Ascending aorta (tissue), 2 donors: ENCODE measurements around the gene SAMHD1. TPM values are rescaled to one million over a fixed set of nuclear protein-coding genes. Genes with fewer than 3 reads are reported as not detected.
A peak's percentile ranks its signal among the peaks of the same experiment; 100 is the strongest.
"Not testable (repeated sequence)": the region's sequence is repeated elsewhere in the genome, so short reads cannot be mapped to it uniquely, and the experiment has no call there.

Experiments
- DNase-seq, 2 donors: peaks; one replicate each; pipeline ENCODE4 v3.0.0-alpha.2; 2019; ENCODE audit warnings: low spot score in 2 of 2
- H3K27ac ChIP-seq, 2 donors: fragments of 200-600 bp; sonication (generic); one replicate each; pipeline ENCODE4 v1.5.1; 2016 to 2017; ENCODE audit warnings: mild to moderate bottlenecking in 1 of 2
- H3K27me3 ChIP-seq: fragments of 200-600 bp; sonication (generic); one replicate; pipeline ENCODE4 v1.5.1; 2017
- H3K36me3 ChIP-seq, 2 donors: fragments of 200-600 bp; sonication (generic); one replicate each; pipeline ENCODE4 v1.5.1; 2016
- H3K4me1 ChIP-seq, 2 donors: fragments of 200-600 bp; sonication (generic); one replicate each; pipeline ENCODE4 v1.5.1; 2016 to 2017; ENCODE audit warnings: mild to moderate bottlenecking in 1 of 2
- H3K4me3 ChIP-seq, 2 donors: fragments of 200-600 bp; sonication (generic); one replicate each; pipeline ENCODE4 v1.5.1; 2016 to 2017; ENCODE audit warnings: mild to moderate bottlenecking in 1 of 2
- H3K9me3 ChIP-seq, 2 donors: fragments of 200-600 bp; sonication (generic); one replicate each; pipeline ENCODE4 v1.5.1; 2016
- CTCF ChIP-seq, 3 experiments: fragments of 200-600 bp in 2 of 3; fragments of 450-650 bp in 1 of 3; sonication (generic) in 2 of 3; IDR thresholded peaks; one replicate each; pipeline ENCODE4 v1.5.1; 2016 to 2019; ENCODE audit warnings: antibody characterized with exemption in 3 of 3, mild to moderate bottlenecking in 1 of 3, moderate library complexity in 1 of 3
- intact Hi-C: fragments of 100-400 bp; cut with DNase I; formaldehyde crosslinking; loops from one replicate; pipeline ENCODE4 v1.15.1; 2023
- total RNA-seq: library from RNA; depleted of rRNA; stranded (reverse); fragments of >200 nt; gene quantifications from one replicate; pipeline ENCODE4 v1.1.0, GENCODE V29; 2016

The SAMHD1 gene
- total RNA-seq, 1 donor from 2014 or later, result 163 TPM

GRCh38 chr20:36880741-36881250, 70.7 kb downstream of the SAMHD1 start:
- no peaks in the 10 kb centered on the region for H3K27me3 ChIP-seq
- no peak overlapping the region for H3K4me3 ChIP-seq
- intact Hi-C loops, result loop anchor here (10.0 kb wide), 1 partner anchor 216 kb away; no protein-coding TSS in a partner anchor
- TF ChIP-seq CTCF (IDR thresholded peaks at IDR 0.05), result no peak
- DNase-seq, result no peak
- H3K36me3 ChIP-seq, result no peaks in the 10 kb centered on the region
- H3K9me3 ChIP-seq, result no peaks in the 10 kb centered on the region
- no peaks in the 10 kb centered on the region for H3K4me1 ChIP-seq
- no peak overlapping the region for H3K27ac ChIP-seq

GRCh38 chr20:36878941-36879340, 72.6 kb downstream of the SAMHD1 start:
- H3K4me3 ChIP-seq, result no peak overlapping the region
- intact Hi-C loops, result no loop called here
- H3K36me3 ChIP-seq, result no peaks in the 10 kb centered on the region
- no peaks in the 10 kb centered on the region for H3K4me1 ChIP-seq
- H3K9me3 ChIP-seq, result no peaks in the 10 kb centered on the region
- TF ChIP-seq CTCF (IDR thresholded peaks at IDR 0.05), result no peak
- H3K27ac ChIP-seq, result no peak overlapping the region
- no peak for DNase-seq
- no peaks in the 10 kb centered on the region for H3K27me3 ChIP-seq

- Histone ChIP-seq H3K4me3 (no peak overlapping the region), H3K27ac (no peak overlapping the region)
- intact Hi-C loops, result no loop called here
These were observed 75.1 kb downstream of the SAMHD1 start for GRCh38 chr20:36876473-36876833.

GRCh38 chr20:36875702-36876472, 75.6 kb downstream of the SAMHD1 start, which contains the start of gene TLDC2:
TLDC2 (plus strand) TSS chr20:36876138; CDS start chr20:36876175, 37 bp downstream.
- no peak within 1 kb of the TSS for H3K4me3 ChIP-seq
- H3K27ac ChIP-seq, result peak within 1 kb of the TSS; percentile 53 to 65
- H3K4me1 ChIP-seq, result no peaks in the 10 kb centered on the region
- no peaks in the 10 kb centered on the region for H3K36me3 ChIP-seq
- intact Hi-C loops, result no loop called here
- H3K27me3 ChIP-seq, result no peaks in the 10 kb centered on the region
- TF ChIP-seq CTCF (IDR thresholded peaks at IDR 0.05), result no peak
- H3K9me3 ChIP-seq, result no peaks in the 10 kb centered on the region
- no peak for DNase-seq

More at GRCh38 chr20:36876473-36876833, 75.1 kb downstream of the SAMHD1 start:
- Histone ChIP-seq H3K9me3 (no peaks in the 10 kb centered on the region), H3K36me3 (no peaks in the 10 kb centered on the region), H3K27me3 (no peaks in the 10 kb centered on the region), H3K4me1 (no peaks in the 10 kb centered on the region)
- no peak for DNase-seq
- no peak for TF ChIP-seq CTCF (IDR thresholded peaks at IDR 0.05)

- DNase-seq, H3K36me3 ChIP-seq, intact Hi-C loops, H3K27me3 ChIP-seq, H3K4me3 ChIP-seq, H3K4me1 ChIP-seq, H3K9me3 ChIP-seq: not testable (repeated sequence)
- H3K27ac ChIP-seq, result peak overlapping the region; percentile 53 to 65
These were observed 76.4 kb downstream of the SAMHD1 start for GRCh38 chr20:36875093-36875492.

- no peaks in the 10 kb centered on the region for H3K36me3 ChIP-seq
- DNase-seq, result no peak
- H3K27me3 ChIP-seq, result no peaks in the 10 kb centered on the region
- intact Hi-C loops, result no loop called here
- H3K27ac ChIP-seq, result no peak overlapping the region
- H3K4me1 ChIP-seq, result no peaks in the 10 kb centered on the region
- no peak for TF ChIP-seq CTCF (IDR thresholded peaks at IDR 0.05)
- H3K4me3 ChIP-seq, result no peak overlapping the region
- H3K9me3 ChIP-seq, result no peaks in the 10 kb centered on the region
These were observed 77.9 kb downstream of the SAMHD1 start for GRCh38 chr20:36873498-36874189.
